K562 (cell line): ENCODE results near the gene HSD11B2. TPM values are rescaled to one million over a fixed set of nuclear protein-coding genes. Genes with fewer than 3 reads are reported as not detected.
A peak's percentile ranks its signal among the peaks of the same experiment; 100 is the strongest.

Experiments
- ATAC-seq: fragments of 200-7000 bp; cut with Tn5 transposase; 3 replicates; pipeline ENCODE4 v1.9.1; 2020; ENCODE audit warnings: moderate library complexity
- BruUV-seq: library from RNA; stranded (reverse); fragments of 400-500 nt; replicated peaks from 2 replicates; lab custom pipeline; 2021; lab: Mats Ljungman, UMichigan
- CTCF ChIA-PET: fragments of 300-600 bp; formaldehyde crosslinking; extraction: SDS; loops from one replicate; lab custom pipeline; 2021; ENCODE audit warnings: low intra/inter-chr PET ratio; lab: Yijun Ruan, JAX
- POLR2A ChIA-PET: fragments of 300-600, 350-650 bp; sonication (Branson Sonifier 250); formaldehyde crosslinking; extraction: SDS; loops from one replicate; lab custom pipeline; 2021; ENCODE audit warnings: antibody characterized with exemption, inconsistent platforms; lab: Yijun Ruan, JAX
- DNase-seq, 4 experiments: peaks; one replicate each; pipeline versions ENCODE4 v3.0.0 to v3.0.0-alpha.2; 2011 to 2018; ENCODE audit warnings: low spot score in 3 of 4, mixed read lengths in 3 of 4; ENCODE audit errors: extremely low read depth in 1 of 4
- FAIRE-seq: peaks from 2 replicates; lab custom pipeline; 2011; peaks lifted over from hg19 to GRCh38; lab: Jason Lieb, UNC
- H2AFZ ChIP-seq: 2 replicates; pipeline ENCODE4 v1.6.0; 2011; ENCODE audit warnings: low read depth, low read length, control low read depth, inconsistent platforms
- H3K27ac ChIP-seq: fragments of 200-600 bp; 3 replicates; pipeline ENCODE4 v1.8.0; 2011; ENCODE audit warnings: low read depth, mild to moderate bottlenecking, control low read depth, inconsistent platforms, low read length, moderate library complexity, mixed read lengths; ENCODE audit errors: extremely low read depth
- H3K27me3 ChIP-seq, 2 experiments: fragments of 300-600 bp in 1 of 2; 2 replicates in 1 of 2; 3 replicates in 1 of 2; pipeline versions ENCODE4 v1.6.0 to v1.8.0; 2011; ENCODE audit warnings: inconsistent platforms in 2 of 2, low read length in 2 of 2, mild to moderate bottlenecking in 1 of 2, mixed read lengths in 1 of 2, moderate library complexity in 1 of 2; ENCODE audit not compliant: control insufficient read depth in 2 of 2, insufficient read depth in 2 of 2
- H3K36me3 ChIP-seq: fragments of 300-600 bp; 3 replicates; pipeline ENCODE4 v1.8.0; 2011; ENCODE audit warnings: mild to moderate bottlenecking, low read length, inconsistent platforms; ENCODE audit not compliant: control insufficient read depth, insufficient read depth
- H3K4me1 ChIP-seq, 2 experiments: fragments of 200-600 bp in 1 of 2; replicated peaks in 1 of 2; 2 replicates in 1 of 2; 3 replicates in 1 of 2; pipeline versions ENCODE4 v1.5.1 to v1.8.0; 2011; ENCODE audit warnings: inconsistent platforms in 2 of 2, low read length in 2 of 2, mild to moderate bottlenecking in 1 of 2, mixed read lengths in 1 of 2, moderate library complexity in 1 of 2; ENCODE audit not compliant: control insufficient read depth in 2 of 2, insufficient read depth in 2 of 2
- H3K4me2 ChIP-seq: 2 replicates; pipeline ENCODE4 v1.6.1; 2011; ENCODE audit warnings: low read length, control low read depth, inconsistent platforms, mixed read lengths; ENCODE audit not compliant: insufficient read depth
- H3K4me3 ChIP-seq: fragments of 200-600 bp; sonication (generic), shearing (Covaris generic); 2 replicates; pipeline ENCODE4 v1.5.1; 2016; ENCODE audit warnings: control low read depth, inconsistent platforms
- H3K79me2 ChIP-seq: fragments of 200-600 bp; 3 replicates; pipeline ENCODE4 v1.8.0; 2011; ENCODE audit warnings: low read length, inconsistent platforms; ENCODE audit not compliant: control insufficient read depth, insufficient read depth
- H3K9ac ChIP-seq, 2 experiments: 2 replicates each; pipeline versions ENCODE4 v1.6.0 to v1.6.1; 2011; ENCODE audit warnings: low read depth in 2 of 2, low read length in 2 of 2, control low read depth in 1 of 2, inconsistent platforms in 1 of 2, mild to moderate bottlenecking in 1 of 2, mixed read lengths in 1 of 2; ENCODE audit not compliant: insufficient read depth in 1 of 2
- H3K9me1 ChIP-seq: one replicate; pipeline ENCODE4 v1.6.0; 2011; ENCODE audit warnings: inconsistent platforms, mild to moderate bottlenecking, low read length, moderate library complexity; ENCODE audit not compliant: control insufficient read depth, insufficient read depth
- H3K9me3 ChIP-seq: replicated peaks from 2 replicates; pipeline ENCODE4 v1.5.1; 2011; ENCODE audit warnings: low read depth, low read length, inconsistent platforms; ENCODE audit not compliant: control insufficient read depth, insufficient read depth
- H4K20me1 ChIP-seq: replicated peaks from 2 replicates; pipeline ENCODE4 v1.6.1; 2011; ENCODE audit warnings: low read length, inconsistent platforms, mixed read lengths; ENCODE audit not compliant: control insufficient read depth, insufficient read depth
- CEBPB ChIP-seq: fragments of 450-650 bp; IDR thresholded peaks from 2 replicates; pipeline ENCODE4 v1.6.1; 2016; ENCODE audit warnings: missing genetic modification characterization, missing compliant biosample characterization
- CEBPG ChIP-seq, 3 experiments: fragments of 200-800 bp in 1 of 3; sonication (Bioruptor generic) in 1 of 3; sonication (generic) in 1 of 3; formaldehyde crosslinking in 1 of 3; IDR thresholded peaks in 2 of 3; conservative IDR thresholded peaks in 1 of 3; 2 replicates each; pipeline versions ENCODE4 v1.6.1 to v1.8.0; 2016 to 2022; ENCODE audit warnings: missing compliant biosample characterization in 2 of 3, missing genetic modification characterization in 2 of 3, mild to moderate bottlenecking in 1 of 3, missing genetic modification reagents in 1 of 3
- NR1H2 ChIP-seq: sonication (generic); formaldehyde crosslinking; IDR thresholded peaks from 2 replicates; pipeline ENCODE4 v1.4.0; 2020; ENCODE audit warnings: mild to moderate bottlenecking, missing genetic modification reagents
- SLC30A9 ChIP-seq: fragments of 250-450 bp; sonication (Bioruptor Pico); IDR thresholded peaks from 2 replicates; pipeline ENCODE4 v1.8.0; 2022; ENCODE audit warnings: mild to moderate bottlenecking, moderate library complexity
- SPI1 ChIP-seq: IDR thresholded peaks from 2 replicates; pipeline ENCODE4 v1.6.1; 2011; ENCODE audit warnings: low read depth, low read length, control low read depth, borderline replicate concordance
- ZNF121 ChIP-seq: sonication (generic); formaldehyde crosslinking; conservative IDR thresholded peaks from 2 replicates; pipeline ENCODE4 v1.8.0; 2022; ENCODE audit warnings: missing genetic modification reagents
- ZNF3 ChIP-seq: fragments of 250-450 bp; sonication (Bioruptor Pico); IDR thresholded peaks from 2 replicates; pipeline ENCODE4 v1.5.0; 2021; ENCODE audit warnings: mild to moderate bottlenecking, moderate library complexity
- WGBS: fragments of 100-300 bp; shearing (Covaris generic); methylation state at CpG from one replicate; pipeline ENCODE4 v1.1.6; 2016; ENCODE audit warnings: low coverage, mixed read lengths; ENCODE audit not compliant: insufficient coverage; ENCODE audit errors: missing lambda C conversion rate; 5-methylcytosine and 5-hydroxymethylcytosine counted together
- in situ Hi-C: fragments of 300-500 bp; cut with MboI; formaldehyde crosslinking; loops from 4 replicates; pipeline ENCODE4 v1.15.0; 2018; ENCODE audit warnings: inconsistent platforms, mixed read lengths
- intact Hi-C: fragments of 100-400 bp; cut with micrococcal nuclease; formaldehyde crosslinking; loops from 2 replicates; pipeline ENCODE4 v1.14.2; 2022
- polyA plus RNA-seq, 8 experiments: library from polyadenylated mRNA; depleted of rRNA in 4 of 8; stranded (reverse) in 5 of 8; unstranded in 3 of 8; fragments of >200 nt; fragmentation: Nextera tagmentation in 2 of 8; fragmentation: Illumina TruSeq in 1 of 8; extraction: Ambion mirVana in 2 of 8; extraction: Trizol in 1 of 8; gene quantifications; 2 replicates each; pipeline versions ENCODE4 v1.2.1 to v1.2.3, GENCODE V29; 2011 to 2014; ENCODE audit warnings: inconsistent platforms in 1 of 8, missing spikeins in 1 of 8
- total RNA-seq, 7 experiments: library from RNA; depleted of rRNA in 6 of 7; stranded (reverse); fragments of >200 nt in 6 of 7; fragmentation: Illumina TruSeq in 2 of 7; extraction: Trizol in 2 of 7; gene quantifications; 2 replicates each; pipeline versions ENCODE4 v1.2.1 to v1.2.3, GENCODE V29; 2011 to 2021; ENCODE audit warnings: low replicate concordance in 1 of 7
- TF ChIP-seq, protein P1 (sequence below), 2 experiments: fragments of 450-650 bp; IDR thresholded peaks; 2 replicates each; pipeline ENCODE4 v1.6.1; 2016

The HSD11B2 gene
- total and polyA plus RNA-seq, 9 of the 15 experiments (the other 6 are each of a cell fraction or from before 2014, with no cell fraction given), result 0.08 to 2.0 (median 0.79) TPM

DNA sequence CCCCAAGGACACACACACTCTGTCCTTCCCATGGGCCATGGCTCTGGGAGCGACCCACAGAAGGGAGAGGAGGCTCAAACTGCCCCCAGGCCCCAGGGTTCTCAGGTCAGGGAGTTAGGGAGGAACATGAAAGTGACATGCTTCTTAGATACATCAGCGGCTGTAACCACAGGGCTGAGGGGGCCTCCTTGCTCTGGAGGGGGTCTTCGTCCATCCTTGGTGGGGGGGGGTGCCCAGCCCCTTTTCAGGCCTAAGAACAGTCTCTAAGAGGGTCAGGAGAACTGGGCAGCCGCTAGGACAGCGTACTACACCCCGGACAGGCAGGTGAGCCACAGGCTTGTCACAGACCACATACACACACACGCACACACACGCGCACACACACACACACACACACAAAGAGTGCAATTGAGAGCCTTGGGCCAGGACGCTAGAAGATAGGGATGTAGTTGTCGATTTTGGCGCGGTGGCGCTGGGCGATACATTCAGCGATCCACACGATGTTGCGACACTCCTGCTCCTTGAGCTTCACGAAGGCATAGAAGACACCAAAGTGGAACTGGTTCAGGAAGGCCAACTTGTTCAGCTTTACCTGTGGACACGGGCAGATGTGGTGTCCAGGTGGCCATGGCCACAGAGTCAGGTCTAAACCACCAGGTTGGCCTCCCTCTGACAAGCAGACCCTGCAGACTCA, 7.3 kb downstream of the HSD11B2 start:
- no peak overlapping the region for H2AFZ ChIP-seq

More for the DNA sequence above, 7.3 kb downstream of the HSD11B2 start:
- POLR2A ChIA-PET, result no interaction called here
- Histone ChIP-seq H3K9me3 (no peaks in the 10 kb centered on the region), H3K79me2 (no peaks in the 10 kb centered on the region), H3K36me3 (peaks cover 39% of the 10 kb centered on the region; the same call in 2 of the 3 replicates), H3K4me3 (no peak overlapping the region), H3K27ac (no peak overlapping the region), H3K9me1 (peaks cover 2% of the 10 kb centered on the region), H3K4me2 (no peak overlapping the region), H4K20me1 (0 out of 2 replicates have a peak, but pooled peaks cover 3% of the 10 kb centered on the region), H3K4me1 (peaks cover 0 to 21% of the 10 kb centered on the region in 2 experiments; a peak in 1 of 5 replicates), H3K27me3 (no peaks in the 10 kb centered on the region), H3K9ac (no peak overlapping the region)
- DNase-seq (no peak), FAIRE-seq (no peak), ATAC-seq (no peak)
- intact Hi-C loops (no loop called here), in situ Hi-C loops (no loop called here)
- BruUV-seq, result TSS peak; percentile 85
- CTCF ChIA-PET, result no interaction called here
- TF ChIP-seq CEBPB, result peak; percentile 68
- TF ChIP-seq, protein P1, sequence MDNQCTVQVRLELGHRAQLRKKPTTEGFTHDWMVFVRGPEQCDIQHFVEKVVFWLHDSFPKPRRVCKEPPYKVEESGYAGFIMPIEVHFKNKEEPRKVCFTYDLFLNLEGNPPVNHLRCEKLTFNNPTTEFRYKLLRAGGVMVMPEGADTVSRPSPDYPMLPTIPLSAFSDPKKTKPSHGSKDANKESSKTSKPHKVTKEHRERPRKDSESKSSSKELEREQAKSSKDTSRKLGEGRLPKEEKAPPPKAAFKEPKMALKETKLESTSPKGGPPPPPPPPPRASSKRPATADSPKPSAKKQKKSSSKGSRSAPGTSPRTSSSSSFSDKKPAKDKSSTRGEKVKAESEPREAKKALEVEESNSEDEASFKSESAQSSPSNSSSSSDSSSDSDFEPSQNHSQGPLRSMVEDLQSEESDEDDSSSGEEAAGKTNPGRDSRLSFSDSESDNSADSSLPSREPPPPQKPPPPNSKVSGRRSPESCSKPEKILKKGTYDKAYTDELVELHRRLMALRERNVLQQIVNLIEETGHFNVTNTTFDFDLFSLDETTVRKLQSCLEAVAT (IDR thresholded peaks at IDR 0.05), result peak in 1 of 2 experiments; percentile 73; a peak in 1 of 4 replicates
- TF ChIP-seq CEBPG (CRISPR knock-in tag; IDR thresholded peaks at IDR 0.05), result 0 out of 2 replicates have a peak, but pooled peaks have one; percentile 30
- no peak for TF ChIP-seq CEBPG (tag; conservative IDR thresholded peaks at IDR 0.05 in 1 of 2, IDR thresholded peaks at IDR 0.05 in 1 of 2)
- no peak for TF ChIP-seq SPI1
- no peak for TF ChIP-seq ZNF121 (CRISPR knock-in tag)
- TF ChIP-seq NR1H2, result no peak
- no peak for TF ChIP-seq ZNF3 (CRISPR knock-in tag)
- TF ChIP-seq SLC30A9 (CRISPR knock-in tag), result no peak
- 91% methylated on average over 17 of the region's 20 CpGs for WGBS
